GM12878 (cell line): ENCODE measurements around the gene VMP1.

ENCODE experiments used
- BCL3 ChIP-seq: IDR thresholded peaks from 2 replicates; pipeline ENCODE4 v1.6.1; 2011; ENCODE audit warnings: borderline replicate concordance, low read depth, mild to moderate bottlenecking, moderate library complexity, low read length; ENCODE audit not compliant: insufficient read depth, poor library complexity, severe bottlenecking
- BMI1 ChIP-seq: fragments of 450-650 bp; IDR thresholded peaks from 2 replicates; pipeline ENCODE4 v1.6.1; 2016; ENCODE audit warnings: mild to moderate bottlenecking, moderate library complexity, borderline replicate concordance
- CTCF ChIP-seq, 3 experiments: IDR thresholded peaks in 2 of 3; conservative IDR thresholded peaks in 1 of 3; 2 replicates each; pipeline ENCODE4 v1.5.1; 2011; ENCODE audit warnings: low read depth in 3 of 3, low read length in 3 of 3, mild to moderate bottlenecking in 3 of 3, control low read depth in 2 of 3, moderate library complexity in 2 of 3, inconsistent platforms in 1 of 3, mixed read lengths in 1 of 3; ENCODE audit not compliant: control insufficient read depth in 2 of 3, insufficient read depth in 1 of 3; ENCODE audit errors: extremely low read depth in 1 of 3
- EP300 ChIP-seq, 2 experiments: fragments of 150-350 bp in 1 of 2; IDR thresholded peaks; 2 replicates each; pipeline ENCODE4 v1.6.1; 2011 to 2012; ENCODE audit warnings: low read depth in 2 of 2, low read length in 2 of 2, borderline replicate concordance in 1 of 2, improper control_type of control experiment in 1 of 2, inconsistent platforms in 1 of 2; ENCODE audit not compliant: control insufficient read depth in 1 of 2
- EZH2 ChIP-seq: IDR thresholded peaks from 2 replicates; pipeline ENCODE4 v1.6.1; 2012; ENCODE audit warnings: low read depth, mild to moderate bottlenecking, control low read depth, inconsistent platforms, low read length, borderline replicate concordance; ENCODE audit not compliant: control insufficient read depth
- FOXM1 ChIP-seq: IDR thresholded peaks from 2 replicates; pipeline ENCODE4 v1.6.1; 2012; ENCODE audit warnings: low read depth, mild to moderate bottlenecking, inconsistent platforms, low read length, moderate library complexity
- SP1 ChIP-seq: IDR thresholded peaks from one replicate; pipeline ENCODE4 v1.6.1; 2011; ENCODE audit warnings: low read depth, low read length

- no peak for TF ChIP-seq CTCF (IDR thresholded peaks at IDR 0.05 in 2 of 3, conservative IDR thresholded peaks at IDR 0.05 in 1 of 3; ENCODE audit: control insufficient read depth in 2 of 3, extremely low read depth in 1 of 3, insufficient read depth in 1 of 3, low read depth in 3 of 3, low read length in 3 of 3)
- TF ChIP-seq SP1, result no peak
- TF ChIP-seq BMI1, result no peak
- no peak for TF ChIP-seq BCL3
- TF ChIP-seq EP300 (IDR thresholded peaks at IDR 0.05; ENCODE audit: borderline replicate concordance in 1 of 2, control insufficient read depth in 1 of 2, low read depth in 2 of 2, low read length in 2 of 2), result no peak
- TF ChIP-seq FOXM1, result no peak
- TF ChIP-seq EZH2, result no peak
Observed at GRCh38 chr17:59815965-59816364, 108.5 kb downstream of the VMP1 start.
